Rectal smooth muscle tissue (tissue), 1 donor: ENCODE results near the gene CCR2.
"Not testable (repeated sequence)": the region's sequence is repeated elsewhere in the genome, so short reads cannot be mapped to it uniquely, and the experiment has no call there.

ENCODE experiments used
- H3K27ac ChIP-seq: one replicate; pipeline ENCODE4 v1.7.0; 2013; ENCODE audit warnings: low read depth, low read length, inconsistent platforms
- H3K27me3 ChIP-seq: one replicate; pipeline ENCODE4 v1.7.0; 2013; ENCODE audit warnings: low read length; ENCODE audit not compliant: control insufficient read depth, insufficient read depth
- H3K36me3 ChIP-seq: one replicate; pipeline ENCODE4 v1.7.0; 2013; ENCODE audit warnings: low read length; ENCODE audit not compliant: control insufficient read depth, insufficient read depth
- H3K4me1 ChIP-seq: one replicate; pipeline ENCODE4 v1.7.0; 2013; ENCODE audit warnings: low read length; ENCODE audit not compliant: control insufficient read depth, insufficient read depth
- H3K4me3 ChIP-seq: one replicate; pipeline ENCODE4 v1.7.0; 2013; ENCODE audit warnings: low read length
- H3K9ac ChIP-seq: one replicate; pipeline ENCODE4 v1.7.0; 2013; ENCODE audit warnings: low read length

Gene CCR2

GRCh38 chr3:46391526-46391925 lies 37.6 kb downstream of the CCR2 start:
- not testable (repeated sequence) for H3K27me3 ChIP-seq, H3K9ac ChIP-seq, H3K27ac ChIP-seq, H3K36me3 ChIP-seq, H3K4me3 ChIP-seq, H3K4me1 ChIP-seq

- Histone ChIP-seq H3K9ac (no peak overlapping the region), H3K27ac (no peak overlapping the region), H3K27me3 (no peaks in the 10 kb centered on the region), H3K4me3 (no peak overlapping the region), H3K36me3 (no peaks in the 10 kb centered on the region), H3K4me1 (no peaks in the 10 kb centered on the region)
These were observed 39.1 kb downstream of the CCR2 start for GRCh38 chr3:46393011-46393410.

- Histone ChIP-seq H3K27ac (no peak overlapping the region), H3K36me3 (no peaks in the 10 kb centered on the region), H3K4me1 (no peaks in the 10 kb centered on the region), H3K9ac (no peak overlapping the region), H3K27me3 (no peaks in the 10 kb centered on the region), H3K4me3 (no peak overlapping the region)
These were observed 39.9 kb downstream of the CCR2 start for GRCh38 chr3:46393554-46394434.

GRCh38 chr3:46395210-46395661 lies 41.3 kb downstream of the CCR2 start:
- Histone ChIP-seq H3K4me3 (no peak overlapping the region), H3K36me3 (no peaks in the 10 kb centered on the region), H3K4me1 (no peaks in the 10 kb centered on the region), H3K27ac (no peak overlapping the region), H3K9ac (no peak overlapping the region), H3K27me3 (no peaks in the 10 kb centered on the region)

- Histone ChIP-seq H3K4me1 (no peaks in the 10 kb centered on the region), H3K9ac (no peak overlapping the region), H3K27me3 (no peaks in the 10 kb centered on the region), H3K27ac (no peak overlapping the region), H3K4me3 (no peak overlapping the region), H3K36me3 (no peaks in the 10 kb centered on the region)
These were observed 42.0 kb downstream of the CCR2 start for GRCh38 chr3:46395766-46396530.

GRCh38 chr3:46397111-46397510 lies 43.2 kb downstream of the CCR2 start:
- Histone ChIP-seq H3K9ac (no peak overlapping the region), H3K36me3 (no peaks in the 10 kb centered on the region), H3K4me3 (no peak overlapping the region), H3K27me3 (no peaks in the 10 kb centered on the region), H3K4me1 (no peaks in the 10 kb centered on the region), H3K27ac (no peak overlapping the region)

GRCh38 chr3:46398186-46398955 lies 44.5 kb downstream of the CCR2 start:
- no peaks in the 10 kb centered on the region for H3K27me3 ChIP-seq
- no peaks in the 10 kb centered on the region for H3K4me1 ChIP-seq
- no peaks in the 10 kb centered on the region for H3K36me3 ChIP-seq
- H3K9ac ChIP-seq = no peak overlapping the region
- H3K4me3 ChIP-seq = no peak overlapping the region
- no peak overlapping the region for H3K27ac ChIP-seq

- Histone ChIP-seq H3K9ac (no peak overlapping the region), H3K27ac (no peak overlapping the region), H3K4me3 (no peak overlapping the region), H3K36me3 (no peaks in the 10 kb centered on the region), H3K27me3 (no peaks in the 10 kb centered on the region), H3K4me1 (no peaks in the 10 kb centered on the region)
These were observed 45.2 kb downstream of the CCR2 start for GRCh38 chr3:46399098-46399497.

- H3K4me1 ChIP-seq = no peaks in the 10 kb centered on the region
- no peak overlapping the region for H3K4me3 ChIP-seq
- H3K27me3 ChIP-seq = no peaks in the 10 kb centered on the region
- no peaks in the 10 kb centered on the region for H3K36me3 ChIP-seq
- H3K27ac ChIP-seq = no peak overlapping the region
- H3K9ac ChIP-seq = no peak overlapping the region
These were observed 45.6 kb downstream of the CCR2 start for GRCh38 chr3:46399557-46399956.

- Histone ChIP-seq H3K27me3 (no peaks in the 10 kb centered on the region), H3K9ac (no peak overlapping the region), H3K4me3 (no peak overlapping the region), H3K36me3 (no peaks in the 10 kb centered on the region), H3K4me1 (no peaks in the 10 kb centered on the region), H3K27ac (no peak overlapping the region)
These were observed 46.3 kb downstream of the CCR2 start for GRCh38 chr3:46400000-46400734.

GRCh38 chr3:46400846-46401245 lies 46.9 kb downstream of the CCR2 start:
- H3K36me3 ChIP-seq = no peaks in the 10 kb centered on the region
- no peaks in the 10 kb centered on the region for H3K4me1 ChIP-seq
- no peaks in the 10 kb centered on the region for H3K27me3 ChIP-seq
- no peak overlapping the region for H3K9ac ChIP-seq
- no peak overlapping the region for H3K27ac ChIP-seq
- no peak overlapping the region for H3K4me3 ChIP-seq

GRCh38 chr3:46401579-46401978 lies 47.7 kb downstream of the CCR2 start:
- Histone ChIP-seq H3K4me1 (no peaks in the 10 kb centered on the region), H3K27me3 (no peaks in the 10 kb centered on the region), H3K9ac (no peak overlapping the region), H3K36me3 (no peaks in the 10 kb centered on the region), H3K27ac (no peak overlapping the region), H3K4me3 (no peak overlapping the region)
